Neural crest cell (in vitro differentiated cells): ENCODE data around the gene SLC25A27. TPM values are rescaled to one million over a fixed set of nuclear protein-coding genes. Genes with fewer than 3 reads are reported as not detected.

Experiments used
- DNase-seq: peaks from one replicate; pipeline ENCODE4 v3.0.0; 2021; ENCODE audit warnings: low read depth, mixed read lengths, low spot score
- H3K27ac Mint-ChIP-seq: one replicate; pipeline ENCODE4 v1.8.0; 2021; ENCODE audit warnings: mild to moderate bottlenecking, mixed read lengths; ENCODE audit not compliant: unreplicated experiment
- H3K27me3 Mint-ChIP-seq: 2 replicates; pipeline ENCODE4 v1.8.0; 2021; ENCODE audit warnings: low read depth, mild to moderate bottlenecking, mixed read lengths
- H3K36me3 Mint-ChIP-seq: 2 replicates; pipeline ENCODE4 v1.8.0; 2021; ENCODE audit warnings: low read depth, mild to moderate bottlenecking, mixed read lengths
- H3K4me1 Mint-ChIP-seq: 2 replicates; pipeline ENCODE4 v1.8.0; 2021; ENCODE audit warnings: mixed read lengths
- H3K4me3 Mint-ChIP-seq: one replicate; pipeline ENCODE4 v1.8.0; 2021; ENCODE audit warnings: mild to moderate bottlenecking, mixed read lengths
- H3K9me3 Mint-ChIP-seq: 2 replicates; pipeline ENCODE4 v1.8.0; 2021; ENCODE audit warnings: mixed read lengths
- total RNA-seq: library from RNA; stranded (reverse); gene quantifications from 2 replicates; pipeline ENCODE4 v1.2.1, GENCODE V29; 2021
- TF ChIP-seq, protein P1 (sequence below): fragments of 200-600 bp; sonication (generic); conservative IDR thresholded peaks from 2 replicates; pipeline ENCODE4 v1.5.0; 2021; ENCODE audit warnings: antibody characterized with exemption, mild to moderate bottlenecking

Gene SLC25A27
- total RNA-seq, 1 donor from 2014 or later: 5.8 TPM

- TF ChIP-seq, protein P1, sequence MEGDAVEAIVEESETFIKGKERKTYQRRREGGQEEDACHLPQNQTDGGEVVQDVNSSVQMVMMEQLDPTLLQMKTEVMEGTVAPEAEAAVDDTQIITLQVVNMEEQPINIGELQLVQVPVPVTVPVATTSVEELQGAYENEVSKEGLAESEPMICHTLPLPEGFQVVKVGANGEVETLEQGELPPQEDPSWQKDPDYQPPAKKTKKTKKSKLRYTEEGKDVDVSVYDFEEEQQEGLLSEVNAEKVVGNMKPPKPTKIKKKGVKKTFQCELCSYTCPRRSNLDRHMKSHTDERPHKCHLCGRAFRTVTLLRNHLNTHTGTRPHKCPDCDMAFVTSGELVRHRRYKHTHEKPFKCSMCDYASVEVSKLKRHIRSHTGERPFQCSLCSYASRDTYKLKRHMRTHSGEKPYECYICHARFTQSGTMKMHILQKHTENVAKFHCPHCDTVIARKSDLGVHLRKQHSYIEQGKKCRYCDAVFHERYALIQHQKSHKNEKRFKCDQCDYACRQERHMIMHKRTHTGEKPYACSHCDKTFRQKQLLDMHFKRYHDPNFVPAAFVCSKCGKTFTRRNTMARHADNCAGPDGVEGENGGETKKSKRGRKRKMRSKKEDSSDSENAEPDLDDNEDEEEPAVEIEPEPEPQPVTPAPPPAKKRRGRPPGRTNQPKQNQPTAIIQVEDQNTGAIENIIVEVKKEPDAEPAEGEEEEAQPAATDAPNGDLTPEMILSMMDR: no peak
- Mint-ChIP-seq H3K4me1 (peaks cover 17% of the 10 kb centered on the region), H3K9me3 (no peaks in the 10 kb centered on the region), H3K27me3 (no peaks in the 10 kb centered on the region), H3K36me3 (no peaks in the 10 kb centered on the region), H3K27ac (peak overlapping the region; percentile 53), H3K4me3 (no peak overlapping the region)
- DNase-seq: no peak
These were observed 23.1 kb upstream of the SLC25A27 start for GRCh38 chr6:46629691-46630090.

DNA sequence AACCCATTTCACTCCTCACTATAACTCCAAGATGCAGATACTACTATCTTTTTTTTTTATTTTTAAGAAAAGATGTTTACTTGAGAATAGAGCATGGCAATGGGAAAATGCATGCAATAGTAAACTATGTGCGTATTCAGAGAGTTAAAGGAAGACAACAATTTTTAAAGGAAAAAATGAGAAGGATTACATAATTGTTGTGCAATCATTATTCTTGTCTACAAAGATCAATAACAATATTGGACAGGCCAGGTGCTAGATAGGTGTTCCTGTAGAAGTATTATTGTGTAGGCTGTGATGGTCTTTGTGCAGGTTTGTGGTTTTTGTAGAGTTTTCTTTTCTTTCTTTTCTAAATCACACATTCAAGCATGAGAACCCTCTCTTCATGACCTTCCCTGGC, 20.7 kb upstream of the SLC25A27 start:
- Mint-ChIP-seq H3K27ac (no peak overlapping the region), H3K4me3 (no peak overlapping the region), H3K9me3 (no peaks in the 10 kb centered on the region)

DNA sequence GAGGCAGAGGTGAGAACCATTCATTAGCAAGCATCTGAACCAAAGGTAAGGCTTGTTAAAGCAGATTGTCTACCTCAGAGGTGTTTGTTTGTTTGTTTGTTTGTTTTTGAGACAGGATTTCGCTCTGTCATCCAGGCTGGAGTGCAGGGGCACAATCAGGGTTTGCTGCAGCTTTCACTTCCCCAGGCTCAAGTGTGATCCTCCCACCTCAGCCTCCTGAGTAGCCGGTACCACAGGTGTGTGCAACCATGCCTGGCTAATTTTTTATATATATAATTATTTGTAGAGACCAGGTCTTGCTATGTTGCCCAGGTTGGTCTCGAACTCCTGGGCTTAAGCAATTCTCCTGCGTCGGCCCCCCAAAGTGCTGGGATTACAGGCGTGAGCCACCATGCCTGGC, 17.3 kb upstream of the SLC25A27 start:
- Mint-ChIP-seq H3K4me3 (no peak overlapping the region), H3K36me3 (no peaks in the 10 kb centered on the region), H3K9me3 (no peaks in the 10 kb centered on the region), H3K27me3 (no peaks in the 10 kb centered on the region), H3K4me1 (no peaks in the 10 kb centered on the region), H3K27ac (no peak overlapping the region)
- no peak for DNase-seq
- TF ChIP-seq, protein P1: no peak

More for the DNA sequence above, 20.7 kb upstream of the SLC25A27 start:
- Mint-ChIP-seq H3K27me3 (no peaks in the 10 kb centered on the region), H3K4me1 (peaks cover 17% of the 10 kb centered on the region), H3K36me3 (no peaks in the 10 kb centered on the region)
- no peak for DNase-seq
- TF ChIP-seq, protein P1: no peak

GRCh38 chr6:46637145-46637544, 15.6 kb upstream of the SLC25A27 start:
- Mint-ChIP-seq H3K27ac (no peak overlapping the region), H3K36me3 (no peaks in the 10 kb centered on the region), H3K9me3 (no peaks in the 10 kb centered on the region), H3K4me1 (no peaks in the 10 kb centered on the region), H3K27me3 (no peaks in the 10 kb centered on the region), H3K4me3 (no peak overlapping the region)
- no peak for DNase-seq
- TF ChIP-seq, protein P1: no peak

- Mint-ChIP-seq H3K27ac (no peak overlapping the region), H3K9me3 (no peaks in the 10 kb centered on the region), H3K4me3 (no peak overlapping the region), H3K4me1 (no peaks in the 10 kb centered on the region), H3K27me3 (no peaks in the 10 kb centered on the region), H3K36me3 (no peaks in the 10 kb centered on the region)
- TF ChIP-seq, protein P1: no peak
- no peak for DNase-seq
These were observed 14.8 kb upstream of the SLC25A27 start for GRCh38 chr6:46637933-46638332.

GRCh38 chr6:46638650-46639049, 14.1 kb upstream of the SLC25A27 start:
- Mint-ChIP-seq H3K4me1 (no peaks in the 10 kb centered on the region), H3K36me3 (no peaks in the 10 kb centered on the region), H3K27me3 (no peaks in the 10 kb centered on the region), H3K4me3 (no peak overlapping the region), H3K27ac (no peak overlapping the region), H3K9me3 (no peaks in the 10 kb centered on the region)
- TF ChIP-seq, protein P1: no peak
- no peak for DNase-seq
